HepG2 (cell line): ENCODE measurements around the gene CARS2.
"Not testable (repeated sequence)": the region's sequence is repeated elsewhere in the genome, so short reads cannot be mapped to it uniquely, and the experiment has no call there.

Experiments used
- ATF1 ChIP-seq: IDR thresholded peaks from 2 replicates; pipeline ENCODE4 v1.6.1; 2016; ENCODE audit warnings: mild to moderate bottlenecking, control low read depth
- HINFP ChIP-seq: sonication (generic); formaldehyde crosslinking; IDR thresholded peaks from 2 replicates; pipeline ENCODE4 v1.4.0; 2020; ENCODE audit warnings: low read depth, mild to moderate bottlenecking, missing genetic modification reagents
- MAFK ChIP-seq, 2 experiments: IDR thresholded peaks in 1 of 2; conservative IDR thresholded peaks in 1 of 2; 2 replicates each; pipeline ENCODE4 v1.6.1; 2011; ENCODE audit warnings: improper control_type of control experiment in 2 of 2, low read length in 2 of 2
- POLR2AphosphoS5 ChIP-seq: IDR thresholded peaks from 2 replicates; pipeline ENCODE4 v1.6.1; 2012; ENCODE audit warnings: low read depth, low read length
- ZBTB21 ChIP-seq: sonication (generic); formaldehyde crosslinking; IDR thresholded peaks from 2 replicates; pipeline ENCODE4 v1.4.0; 2020; ENCODE audit warnings: missing genetic modification reagents
- ZNF549 ChIP-seq: sonication (generic); formaldehyde crosslinking; IDR thresholded peaks from 2 replicates; pipeline ENCODE4 v1.5.0; 2020; ENCODE audit warnings: missing genetic modification reagents
- TF ChIP-seq, protein P1 (sequence below): sonication (generic); formaldehyde crosslinking; IDR thresholded peaks from 2 replicates; pipeline ENCODE4 v1.5.0; 2020; ENCODE audit warnings: mild to moderate bottlenecking, missing genetic modification reagents

GRCh38 chr13:110632255-110632654, 73.7 kb downstream of the CARS2 start:
- TF ChIP-seq, protein P1, sequence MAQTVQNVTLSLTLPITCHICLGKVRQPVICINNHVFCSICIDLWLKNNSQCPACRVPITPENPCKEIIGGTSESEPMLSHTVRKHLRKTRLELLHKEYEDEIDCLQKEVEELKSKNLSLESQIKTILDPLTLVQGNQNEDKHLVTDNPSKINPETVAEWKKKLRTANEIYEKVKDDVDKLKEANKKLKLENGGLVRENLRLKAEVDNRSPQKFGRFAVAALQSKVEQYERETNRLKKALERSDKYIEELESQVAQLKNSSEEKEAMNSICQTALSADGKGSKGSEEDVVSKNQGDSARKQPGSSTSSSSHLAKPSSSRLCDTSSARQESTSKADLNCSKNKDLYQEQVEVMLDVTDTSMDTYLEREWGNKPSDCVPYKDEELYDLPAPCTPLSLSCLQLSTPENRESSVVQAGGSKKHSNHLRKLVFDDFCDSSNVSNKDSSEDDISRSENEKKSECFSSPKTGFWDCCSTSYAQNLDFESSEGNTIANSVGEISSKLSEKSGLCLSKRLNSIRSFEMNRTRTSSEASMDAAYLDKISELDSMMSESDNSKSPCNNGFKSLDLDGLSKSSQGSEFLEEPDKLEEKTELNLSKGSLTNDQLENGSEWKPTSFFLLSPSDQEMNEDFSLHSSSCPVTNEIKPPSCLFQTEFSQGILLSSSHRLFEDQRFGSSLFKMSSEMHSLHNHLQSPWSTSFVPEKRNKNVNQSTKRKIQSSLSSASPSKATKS (CRISPR knock-in tag), result not testable (repeated sequence)
- TF ChIP-seq MAFK (conservative IDR thresholded peaks at IDR 0.05 in 1 of 2, IDR thresholded peaks at IDR 0.05 in 1 of 2; ENCODE audit: low read length in 2 of 2); ZBTB21 (CRISPR knock-in tag); ZNF549 (CRISPR knock-in tag); ATF1 (CRISPR knock-in tag); HINFP; POLR2AphosphoS5: not testable (repeated sequence)
